Measurements from ENCODE around the gene ZBTB7C.

Gene ZBTB7C

GRCh38 chr18:48188609-48189008 lies 220.6 kb downstream of the ZBTB7C start:
- no peak for DNase-seq (ENCODE audit: low spot score)

- DNase-seq (ENCODE audit: low spot score), result no peak
Observed at GRCh38 chr18:48186861-48187260, 222.3 kb downstream of the ZBTB7C start.

GRCh38 chr18:48186131-48186766 lies 222.9 kb downstream of the ZBTB7C start:
- no peak for DNase-seq (ENCODE audit: low spot score)

GRCh38 chr18:48184118-48184517 lies 225.1 kb downstream of the ZBTB7C start:
- peak; percentile 21 for DNase-seq (ENCODE audit: low spot score)

- DNase-seq (ENCODE audit: low spot score), result no peak
Observed at GRCh38 chr18:48183613-48184012, 225.6 kb downstream of the ZBTB7C start.

- no peak for DNase-seq (ENCODE audit: low spot score)
Observed at GRCh38 chr18:48182779-48183178, 226.4 kb downstream of the ZBTB7C start.

GRCh38 chr18:48181857-48182256 lies 227.3 kb downstream of the ZBTB7C start:
- no peak for DNase-seq (ENCODE audit: low spot score)

GRCh38 chr18:48181087-48181823 lies 227.9 kb downstream of the ZBTB7C start:
- DNase-seq (ENCODE audit: low spot score), result no peak

GRCh38 chr18:48179666-48180065 lies 229.5 kb downstream of the ZBTB7C start:
- DNase-seq (ENCODE audit: low spot score), result no peak

- no peak for DNase-seq (ENCODE audit: low spot score)
Observed at GRCh38 chr18:48179001-48179400, 230.2 kb downstream of the ZBTB7C start.

GRCh38 chr18:48176909-48177308 lies 232.3 kb downstream of the ZBTB7C start:
- DNase-seq (ENCODE audit: low spot score), result no peak

GRCh38 chr18:48173557-48173956 lies 235.6 kb downstream of the ZBTB7C start:
- no peak for DNase-seq (ENCODE audit: low spot score)

GRCh38 chr18:48172226-48173006 lies 236.8 kb downstream of the ZBTB7C start:
- no peak for DNase-seq (ENCODE audit: low spot score)

- DNase-seq (ENCODE audit: low spot score), result no peak
Observed at GRCh38 chr18:48171490-48172188, 237.5 kb downstream of the ZBTB7C start.

GRCh38 chr18:48170651-48171050 lies 238.5 kb downstream of the ZBTB7C start:
- DNase-seq (ENCODE audit: low spot score), result no peak

- DNase-seq (ENCODE audit: low spot score), result no peak
Observed at GRCh38 chr18:48168861-48169260, 240.3 kb downstream of the ZBTB7C start.

GRCh38 chr18:48167897-48168253 lies 241.3 kb downstream of the ZBTB7C start:
- DNase-seq (ENCODE audit: low spot score), result no peak

- no peak for DNase-seq (ENCODE audit: low spot score)
Observed at GRCh38 chr18:48166336-48166875, 242.8 kb downstream of the ZBTB7C start.

GRCh38 chr18:48165111-48165866 lies 243.9 kb downstream of the ZBTB7C start:
- no peak for DNase-seq (ENCODE audit: low spot score)

GRCh38 chr18:48164701-48165100 lies 244.5 kb downstream of the ZBTB7C start:
- no peak for DNase-seq (ENCODE audit: low spot score)

- DNase-seq (ENCODE audit: low spot score), result no peak
Observed at GRCh38 chr18:48164116-48164515, 245.1 kb downstream of the ZBTB7C start.
